Retinal pigment epithelial cell (primary cell): ENCODE data around the gene VSTM1.

Experiments
- DNase-seq: peaks from one replicate; pipeline ENCODE4 v3.0.0-alpha.2; 2010; ENCODE audit warnings: low read depth
- H3K4me3 ChIP-seq: 2 replicates; pipeline ENCODE4 v1.5.1; 2011; ENCODE audit warnings: mild to moderate bottlenecking, low read length, control low read depth, moderate library complexity
- CTCF ChIP-seq: conservative IDR thresholded peaks from 2 replicates; pipeline ENCODE4 v1.5.1; 2011; ENCODE audit warnings: low read depth, low read length, control low read depth, inconsistent platforms

Gene VSTM1

GRCh38 chr19:54009440-54009839 lies 54.3 kb downstream of the VSTM1 start:
- no peak for DNase-seq
- TF ChIP-seq CTCF: no peak
- no peak overlapping the region for H3K4me3 ChIP-seq

- no peak for TF ChIP-seq CTCF
- no peak overlapping the region for H3K4me3 ChIP-seq
- no peak for DNase-seq
These were observed 61.0 kb downstream of the VSTM1 start for GRCh38 chr19:54002495-54003315.

GRCh38 chr19:54001496-54001895 lies 62.2 kb downstream of the VSTM1 start:
- H3K4me3 ChIP-seq: no peak overlapping the region
- no peak for DNase-seq
- no peak for TF ChIP-seq CTCF

- TF ChIP-seq CTCF: no peak
- DNase-seq: no peak
- no peak overlapping the region for H3K4me3 ChIP-seq
These were observed 64.0 kb downstream of the VSTM1 start for GRCh38 chr19:53999694-54000093.

GRCh38 chr19:53998223-53998622 lies 65.5 kb downstream of the VSTM1 start:
- no peak for TF ChIP-seq CTCF
- H3K4me3 ChIP-seq: no peak overlapping the region
- DNase-seq: no peak

- no peak for TF ChIP-seq CTCF
- DNase-seq: no peak
- no peak overlapping the region for H3K4me3 ChIP-seq
These were observed 68.9 kb downstream of the VSTM1 start for GRCh38 chr19:53994811-53995210.

GRCh38 chr19:53993448-53993847 lies 70.2 kb downstream of the VSTM1 start:
- no peak overlapping the region for H3K4me3 ChIP-seq
- DNase-seq: no peak
- TF ChIP-seq CTCF: no peak
